Aorta (tissue), 5 donors: Measurements from ENCODE around the gene PCDH11Y. TPM values are rescaled to one million over a fixed set of nuclear protein-coding genes. Genes with fewer than 3 reads are reported as not detected.
"Not testable (repeated sequence)": the region's sequence is repeated elsewhere in the genome, so short reads cannot be mapped to it uniquely, and the experiment has no call there.

Source experiments
- ATAC-seq: fragments of 200-7000 bp; cut with Tn5 transposase; one replicate; pipeline ENCODE4 v1.9.1; 2022; ENCODE audit warnings: moderate library complexity; ENCODE audit not compliant: low FRiP score
- DNase-seq, 2 donors: peaks; one replicate each; pipeline ENCODE4 v3.0.0-alpha.2; 2020
- H3K27ac ChIP-seq, 2 donors: one replicate each; pipeline ENCODE4 v1.5.1; 2013; ENCODE audit warnings: low read length in 2 of 2, mild to moderate bottlenecking in 2 of 2, moderate library complexity in 2 of 2, control low read depth in 1 of 2, inconsistent platforms in 1 of 2, low read depth in 1 of 2
- H3K27me3 ChIP-seq, 2 donors: one replicate each; pipeline ENCODE4 v1.6.1; 2013; ENCODE audit warnings: control low read depth in 1 of 2, low read length in 1 of 2, mild to moderate bottlenecking in 1 of 2, moderate library complexity in 1 of 2; ENCODE audit not compliant: insufficient read depth in 2 of 2, control insufficient read depth in 1 of 2
- H3K36me3 ChIP-seq, 2 donors: one replicate each; pipeline ENCODE4 v1.6.1; 2013; ENCODE audit warnings: control low read depth in 1 of 2, low read length in 1 of 2, mild to moderate bottlenecking in 1 of 2; ENCODE audit not compliant: insufficient read depth in 2 of 2, control insufficient read depth in 1 of 2
- H3K4me1 ChIP-seq, 2 donors: one replicate each; pipeline ENCODE4 v1.6.1; 2013; ENCODE audit warnings: low read length in 2 of 2, control low read depth in 1 of 2, mild to moderate bottlenecking in 1 of 2, moderate library complexity in 1 of 2; ENCODE audit not compliant: insufficient read depth in 2 of 2, control insufficient read depth in 1 of 2
- H3K4me3 ChIP-seq, 2 donors: one replicate each; pipeline ENCODE4 v1.5.1; 2013; ENCODE audit warnings: low read length in 2 of 2, control low read depth in 1 of 2, mild to moderate bottlenecking in 1 of 2
- H3K9me3 ChIP-seq: one replicate; pipeline ENCODE4 v1.6.1; 2013; ENCODE audit warnings: mild to moderate bottlenecking, low read length; ENCODE audit not compliant: control insufficient read depth
- WGBS, 2 donors: extraction: QIAGEN DNeasy Blood & Tissue Kit; methylation state at CpG; one replicate each; pipeline ENCODE4 v1.1.7; 2013; 5-methylcytosine and 5-hydroxymethylcytosine counted together
- intact Hi-C, 2 donors: fragments of 100-400 bp; cut with DNase I; formaldehyde crosslinking; loops; one replicate each; pipeline versions ENCODE4 v1.14.2 to v1.15.0; 2022
- long read RNA-seq, 2 donors: library from polyadenylated mRNA; unstranded; transcript quantifications; one replicate each; pipeline ENCODE4 v2.0.0, GENCODE V29; 2020 to 2021
- polyA plus RNA-seq, 2 donors: library from polyadenylated mRNA; stranded (reverse); fragments of 200-250 nt; gene quantifications; one replicate each; pipeline ENCODE4 v1.2.3, GENCODE V29; 2013
- total RNA-seq, 2 donors: library from RNA; stranded (reverse); fragmentation: NEBNext Ultra II Directional; extraction: Animal tissue kit (Norgen Biotek cat#: 25700); gene quantifications; one replicate each; pipeline ENCODE4 v1.2.1, GENCODE V29; 2021
- donor health status: healthy with polysubstance abuse.
- donor health status: Bipolar disorder and iron deficiency.
- donor health status: DM: no; HTN: no; CAD: no.
- donor health status: DM: no; HTN: no; CAD: no.
- donor health status: DM: yes; HTN: yes; CAD: no.

The PCDH11Y gene
- total RNA-seq (1 to 10 TPM in 1 of 2 donors, under 1 TPM in 1; 0.60 to 2.4 TPM), polyA plus RNA-seq (under 1 TPM in 1 of 2 donors, not detected in 1; 0.88 TPM)
- long read RNA-seq, donor 1: 0 reads
- long read RNA-seq, donor 2: 0 reads

DNA sequence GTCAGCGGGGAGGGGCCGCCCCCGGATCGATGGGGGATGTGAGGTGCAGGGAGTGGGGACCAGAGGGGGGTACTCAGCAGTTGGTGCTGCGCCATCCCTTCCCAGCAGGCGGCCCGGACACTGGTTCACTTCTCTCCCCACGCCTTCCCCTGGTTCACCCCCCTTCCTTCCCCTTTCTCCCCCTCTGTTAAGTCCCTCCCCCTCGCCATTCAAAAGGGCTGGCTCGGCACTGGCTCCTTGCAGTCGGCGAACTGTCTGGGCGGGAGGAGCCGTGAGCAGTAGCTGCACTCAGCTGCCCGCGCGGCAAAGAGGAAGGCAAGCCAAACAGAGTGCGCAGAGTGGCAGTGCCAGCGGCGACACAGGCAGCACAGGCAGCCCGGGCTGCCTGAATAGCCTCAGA is at the start of gene PCDH11Y:
Gene PCDH11Y, plus strand, starts transcription at position 240 of the 400 bp plus-strand sequence. CDS start 56,804 bp downstream, outside the sequence.
- H3K27me3 ChIP-seq, H3K9me3 ChIP-seq, H3K4me1 ChIP-seq, H3K27ac ChIP-seq, intact Hi-C loops, ATAC-seq, H3K36me3 ChIP-seq, DNase-seq: not testable (repeated sequence)
- H3K4me3 ChIP-seq: peak within 1 kb of the TSS in 1 of 2 donors; percentile 18
- 2% methylated on average over 10 of the region's 21 CpGs; no CpG with 5 or more reads in 1 of the 2 donors for WGBS, 2 donors

GRCh38 chrY:4967894-4968293 is 32.2 kb upstream of the PCDH11Y start:
- 42% methylated on average over 1 of the region's 4 CpGs; no CpG with 5 or more reads in 1 of the 2 donors for WGBS, 2 donors
- H3K4me1 ChIP-seq, intact Hi-C loops, H3K27me3 ChIP-seq, H3K27ac ChIP-seq, ATAC-seq, DNase-seq, H3K4me3 ChIP-seq, H3K9me3 ChIP-seq, H3K36me3 ChIP-seq: not testable (repeated sequence)

DNA sequence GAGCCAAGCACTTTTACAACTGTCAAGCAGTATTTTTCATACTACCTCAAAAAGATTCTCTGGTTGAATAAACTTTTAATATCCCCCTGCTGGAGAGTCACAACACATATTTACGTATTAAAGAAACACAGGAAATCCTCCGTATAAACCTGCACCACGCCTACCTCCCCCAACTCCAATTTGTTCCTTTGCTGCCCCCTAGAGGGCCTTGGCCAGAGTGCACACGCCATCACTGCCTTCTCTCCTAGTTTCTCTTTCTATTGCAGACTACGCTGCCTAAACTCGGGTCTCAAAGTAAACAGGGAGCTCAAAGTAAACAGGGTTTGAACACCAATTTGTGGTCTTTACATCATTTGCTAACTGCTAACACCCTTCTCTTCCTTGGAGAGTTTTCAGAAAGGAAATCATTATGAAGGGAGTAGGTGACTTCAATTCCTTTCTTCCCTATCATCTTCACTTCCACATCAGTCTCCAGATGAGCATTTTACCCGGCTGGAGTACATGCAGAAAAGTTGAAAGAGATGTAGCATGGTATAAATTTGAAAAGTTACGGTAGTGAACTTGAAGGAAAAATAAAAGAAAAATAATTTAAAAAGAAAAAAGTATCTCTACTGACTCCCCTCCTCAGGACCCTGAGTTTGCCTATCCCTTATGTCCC is 8.2 kb upstream of the PCDH11Y start:
- H3K27me3 ChIP-seq, H3K4me3 ChIP-seq, intact Hi-C loops, H3K9me3 ChIP-seq, H3K27ac ChIP-seq, H3K4me1 ChIP-seq, ATAC-seq, DNase-seq, H3K36me3 ChIP-seq: not testable (repeated sequence)
- whole genome bisulfite sequencing, 2 donors: 5% methylated on average over 4 of the region's 8 CpGs; no CpG with 5 or more reads in 1 of the 2 donors

- H3K4me1 ChIP-seq, H3K36me3 ChIP-seq, DNase-seq, H3K27me3 ChIP-seq, H3K4me3 ChIP-seq, H3K9me3 ChIP-seq, intact Hi-C loops, H3K27ac ChIP-seq, ATAC-seq: not testable (repeated sequence)
- WGBS, 2 donors: 29% methylated on average over 5 of the region's 5 CpGs; no CpG with 5 or more reads in 1 of the 2 donors
Measured at GRCh38 chrY:4994892-4995291, 5.2 kb upstream of the PCDH11Y start.

DNA sequence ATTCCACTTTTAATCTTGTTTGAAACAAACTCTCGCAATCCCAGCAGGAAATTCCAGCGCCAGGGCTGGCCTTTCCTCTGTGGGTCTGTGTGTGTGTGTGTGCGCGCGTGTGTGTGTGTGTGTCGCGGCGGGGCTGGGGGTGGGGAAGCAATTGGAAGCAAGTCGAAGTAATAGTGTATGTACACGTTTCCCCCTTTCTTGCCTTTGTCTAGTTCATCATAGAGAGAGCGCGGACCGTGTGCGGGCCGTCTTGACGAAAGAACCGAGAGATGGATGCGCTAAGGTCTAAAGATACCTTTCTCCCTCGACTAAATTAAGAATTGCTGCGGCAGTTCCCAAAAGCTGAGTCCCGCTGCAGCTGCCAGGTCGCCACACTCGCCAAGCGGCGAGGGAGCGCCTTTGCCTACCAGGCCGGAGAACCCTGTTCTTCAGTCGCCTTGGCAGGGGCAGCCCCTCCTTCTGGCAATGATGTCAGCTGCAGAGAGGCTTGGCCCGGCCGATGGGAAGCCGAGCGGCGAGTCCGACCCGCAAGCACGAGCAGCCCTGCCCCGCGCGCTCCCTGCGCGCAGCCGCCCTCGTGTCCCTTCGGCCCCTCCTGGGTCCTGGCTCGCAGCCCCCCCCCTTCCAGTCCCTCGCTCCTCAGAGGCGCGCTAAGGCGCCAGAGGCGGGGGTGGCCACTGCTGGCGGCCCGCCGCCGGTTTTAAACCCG is 2.5 kb downstream of the PCDH11Y start:
- WGBS, 2 donors: 0% methylated on average over 46 of the region's 55 CpGs; no CpG with 5 or more reads in 1 of the 2 donors
- H3K4me3 ChIP-seq, intact Hi-C loops, ATAC-seq, H3K27me3 ChIP-seq, H3K36me3 ChIP-seq, H3K4me1 ChIP-seq, H3K9me3 ChIP-seq, DNase-seq, H3K27ac ChIP-seq: not testable (repeated sequence)

DNA sequence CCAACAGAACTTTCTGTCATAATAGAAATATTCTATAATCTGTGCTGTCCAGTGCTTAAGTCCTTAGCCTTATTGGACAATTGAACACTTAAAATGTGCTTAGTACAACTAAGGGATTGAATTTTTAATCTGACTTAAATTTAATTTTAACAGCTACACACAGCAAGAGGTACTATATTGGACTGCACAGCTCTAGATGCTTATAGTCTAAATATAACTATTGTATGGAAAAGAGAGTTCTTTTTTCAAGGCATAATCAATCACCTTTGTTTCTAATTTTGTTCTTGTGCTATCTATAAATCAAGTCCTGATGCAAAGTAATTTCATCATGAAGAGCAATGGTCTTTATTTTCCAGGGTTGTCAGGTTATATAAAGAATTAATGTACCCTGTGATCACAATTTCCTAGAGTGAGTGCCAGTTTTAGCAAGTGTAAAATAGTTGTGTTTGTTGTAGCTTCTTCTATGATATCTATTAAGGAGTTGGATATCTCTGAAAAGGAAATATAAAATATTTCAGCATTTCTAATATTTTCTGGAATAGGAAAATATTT is 39.0 kb downstream of the PCDH11Y start:
- H3K9me3 ChIP-seq, H3K4me3 ChIP-seq, ATAC-seq, H3K4me1 ChIP-seq, H3K27me3 ChIP-seq, H3K27ac ChIP-seq, DNase-seq, intact Hi-C loops, H3K36me3 ChIP-seq: not testable (repeated sequence)

DNA sequence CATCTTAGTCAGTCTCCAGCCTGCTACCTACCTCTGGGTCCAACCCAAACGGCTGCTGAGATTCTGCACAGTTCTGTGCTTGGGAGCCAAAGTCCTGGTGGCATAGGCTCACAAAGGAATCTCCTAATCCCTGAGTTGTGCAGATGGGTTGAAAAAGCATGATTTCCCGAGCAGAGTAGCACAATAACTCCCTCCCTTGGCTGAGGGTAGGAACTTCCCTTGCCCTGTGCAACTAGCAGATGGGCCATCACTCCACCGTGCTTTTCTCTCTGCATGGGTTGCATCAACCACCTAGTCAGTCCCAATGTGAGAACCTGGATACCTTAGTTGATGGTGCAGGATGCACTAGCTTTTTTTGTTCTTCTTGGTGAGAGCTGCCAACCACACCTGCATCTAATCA is 82.9 kb downstream of the PCDH11Y start:
- DNase-seq, H3K4me1 ChIP-seq, intact Hi-C loops, H3K27me3 ChIP-seq, H3K36me3 ChIP-seq, ATAC-seq, H3K27ac ChIP-seq, H3K9me3 ChIP-seq, H3K4me3 ChIP-seq: not testable (repeated sequence)
- WGBS, 2 donors: 58% methylated on average over 3 of the region's 3 CpGs; no CpG with 5 or more reads in 1 of the 2 donors

DNA sequence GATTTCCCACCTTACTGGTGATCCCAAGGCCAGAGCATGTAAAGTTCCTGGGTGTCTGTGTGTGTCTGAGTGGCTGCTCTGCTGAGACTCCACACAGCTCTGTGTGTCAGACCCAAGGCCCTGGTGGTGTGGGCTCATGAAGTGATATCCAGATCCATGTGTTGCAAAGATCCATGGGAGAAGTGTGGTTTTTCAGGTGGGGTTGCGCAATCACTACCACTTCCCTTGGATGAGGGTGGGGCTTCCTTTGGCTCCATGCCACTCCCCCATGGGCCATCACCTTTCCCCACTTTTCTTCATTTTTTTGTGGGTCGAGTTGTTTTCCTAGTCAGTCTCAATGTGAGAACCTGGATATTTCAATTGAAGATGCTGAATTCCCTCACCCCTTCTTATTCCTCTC is 182.9 kb downstream of the PCDH11Y start:
- H3K27ac ChIP-seq, ATAC-seq, H3K27me3 ChIP-seq, H3K36me3 ChIP-seq, intact Hi-C loops, H3K9me3 ChIP-seq, H3K4me3 ChIP-seq, H3K4me1 ChIP-seq, DNase-seq: not testable (repeated sequence)
- 89 to 100% methylated on average over 1 to 2 of the region's 2 CpGs for WGBS, 2 donors
